Rectal smooth muscle tissue (tissue), 1 donor: ENCODE measurements around the gene ANKRD60.

Experiments used
- H3K27ac ChIP-seq: one replicate; pipeline ENCODE4 v1.7.0; 2013; ENCODE audit warnings: low read depth, low read length, inconsistent platforms
- H3K27me3 ChIP-seq: one replicate; pipeline ENCODE4 v1.7.0; 2013; ENCODE audit warnings: low read length; ENCODE audit not compliant: control insufficient read depth, insufficient read depth
- H3K36me3 ChIP-seq: one replicate; pipeline ENCODE4 v1.7.0; 2013; ENCODE audit warnings: low read length; ENCODE audit not compliant: control insufficient read depth, insufficient read depth
- H3K4me1 ChIP-seq: one replicate; pipeline ENCODE4 v1.7.0; 2013; ENCODE audit warnings: low read length; ENCODE audit not compliant: control insufficient read depth, insufficient read depth
- H3K4me3 ChIP-seq: one replicate; pipeline ENCODE4 v1.7.0; 2013; ENCODE audit warnings: low read length
- H3K9ac ChIP-seq: one replicate; pipeline ENCODE4 v1.7.0; 2013; ENCODE audit warnings: low read length

The ANKRD60 gene

DNA sequence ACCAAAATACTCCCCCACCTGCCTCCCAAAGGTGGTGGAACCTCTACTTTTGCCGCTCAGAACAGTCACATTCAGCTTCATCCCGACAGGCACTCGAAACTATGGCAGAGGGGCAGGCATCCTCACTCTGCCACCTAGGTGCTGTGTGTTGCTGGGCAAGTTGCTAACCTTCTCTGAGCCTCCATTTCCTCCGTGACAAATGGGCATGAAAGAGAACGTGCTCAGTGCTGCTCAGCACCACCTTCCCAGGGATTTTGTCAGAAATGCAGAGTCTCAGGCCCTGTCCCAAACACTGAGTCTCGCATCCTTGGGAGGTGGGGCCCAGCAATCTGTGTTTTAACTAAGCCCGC, 18.1 kb downstream of the ANKRD60 start:
- Histone ChIP-seq H3K27me3 (peaks cover 3% of the 10 kb centered on the region), H3K27ac (no peak overlapping the region), H3K4me1 (no peaks in the 10 kb centered on the region), H3K9ac (no peak overlapping the region), H3K4me3 (no peak overlapping the region), H3K36me3 (no peaks in the 10 kb centered on the region)

DNA sequence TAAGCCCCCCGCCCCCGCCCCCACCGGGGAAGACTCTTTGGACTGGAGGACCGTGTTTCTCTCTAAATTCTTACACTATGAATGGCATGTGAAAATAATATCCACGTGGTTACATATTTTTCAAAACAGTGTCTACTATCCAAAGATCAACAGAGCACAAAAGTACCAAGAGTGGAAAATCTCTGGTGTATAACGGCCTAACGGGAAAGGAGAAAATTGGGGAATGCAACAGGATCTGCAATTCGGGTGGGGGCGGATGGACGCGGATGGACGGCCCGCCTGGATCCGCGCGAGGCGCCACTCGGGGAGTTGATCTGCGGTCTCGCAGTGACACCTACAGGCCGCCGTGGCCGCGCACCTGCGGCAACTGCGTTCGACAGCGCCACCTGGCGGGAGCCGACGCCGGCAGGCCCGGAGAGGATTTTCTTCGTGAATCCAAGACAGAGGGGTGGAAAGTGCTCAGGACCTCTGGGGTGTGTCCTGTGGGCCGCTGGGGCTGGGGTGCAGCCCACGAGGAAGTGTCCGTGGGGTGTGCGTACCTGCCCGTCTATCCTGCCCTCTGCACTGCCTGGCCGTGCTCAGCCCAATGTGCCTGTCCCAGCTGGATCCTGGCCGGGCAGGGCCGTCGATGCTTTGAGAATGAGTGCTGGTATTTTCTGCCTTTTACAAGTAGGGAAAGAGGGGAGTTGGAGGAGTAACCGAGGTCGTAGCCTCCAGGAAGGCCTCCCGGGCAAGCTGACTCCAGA, 18.6 kb downstream of the ANKRD60 start:
- peaks cover 3% of the 10 kb centered on the region for H3K27me3 ChIP-seq
- H3K27ac ChIP-seq = no peak overlapping the region
- H3K9ac ChIP-seq = no peak overlapping the region
- H3K4me1 ChIP-seq = no peaks in the 10 kb centered on the region
- no peak overlapping the region for H3K4me3 ChIP-seq
- no peaks in the 10 kb centered on the region for H3K36me3 ChIP-seq

DNA sequence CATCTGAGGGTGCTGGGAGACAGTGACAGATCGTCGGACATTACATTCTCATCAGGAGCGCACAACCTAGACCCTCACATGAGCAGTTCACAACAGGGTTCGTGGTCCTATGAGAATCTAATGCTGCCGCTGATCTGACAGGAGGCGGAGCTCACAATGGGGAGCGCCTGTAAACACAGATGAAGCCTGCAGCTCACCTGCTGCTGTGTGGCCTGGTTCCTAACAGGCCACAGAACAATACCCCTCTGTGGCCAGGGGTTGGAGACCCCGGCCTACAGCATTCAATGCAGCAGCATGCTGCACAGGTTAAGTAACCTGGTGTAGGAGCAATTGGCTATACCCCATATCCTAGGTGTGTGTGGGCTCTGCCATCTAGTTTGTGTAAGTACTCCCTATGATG, 19.5 kb downstream of the ANKRD60 start:
- H3K27ac ChIP-seq = no peak overlapping the region
- H3K4me3 ChIP-seq = no peak overlapping the region
- peaks cover 3% of the 10 kb centered on the region for H3K27me3 ChIP-seq
- H3K36me3 ChIP-seq = no peaks in the 10 kb centered on the region
- H3K9ac ChIP-seq = no peak overlapping the region
- no peaks in the 10 kb centered on the region for H3K4me1 ChIP-seq

DNA sequence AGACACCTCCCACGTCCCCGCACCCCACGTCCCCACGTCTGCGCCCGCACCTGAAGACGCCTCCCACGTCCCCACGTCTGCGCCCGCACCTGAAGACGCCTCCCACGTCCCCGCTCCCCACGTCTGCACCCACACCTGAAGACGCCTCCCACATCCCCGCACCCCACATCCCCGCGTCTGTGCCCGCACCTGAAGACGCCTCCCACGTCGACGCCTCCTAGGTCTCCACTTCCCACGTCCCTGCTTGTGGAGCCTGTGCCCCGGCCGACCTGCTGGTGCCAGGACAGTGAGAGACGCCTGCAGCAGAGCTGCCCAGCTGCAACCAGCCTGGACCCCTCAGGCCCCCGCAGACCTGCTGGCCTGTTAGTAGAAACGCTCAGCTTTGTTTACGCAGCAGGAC, 22.6 kb downstream of the ANKRD60 start:
- Histone ChIP-seq H3K27ac (no peak overlapping the region), H3K36me3 (no peaks in the 10 kb centered on the region), H3K4me1 (no peaks in the 10 kb centered on the region), H3K9ac (no peak overlapping the region), H3K27me3 (no peaks in the 10 kb centered on the region), H3K4me3 (no peak overlapping the region)

DNA sequence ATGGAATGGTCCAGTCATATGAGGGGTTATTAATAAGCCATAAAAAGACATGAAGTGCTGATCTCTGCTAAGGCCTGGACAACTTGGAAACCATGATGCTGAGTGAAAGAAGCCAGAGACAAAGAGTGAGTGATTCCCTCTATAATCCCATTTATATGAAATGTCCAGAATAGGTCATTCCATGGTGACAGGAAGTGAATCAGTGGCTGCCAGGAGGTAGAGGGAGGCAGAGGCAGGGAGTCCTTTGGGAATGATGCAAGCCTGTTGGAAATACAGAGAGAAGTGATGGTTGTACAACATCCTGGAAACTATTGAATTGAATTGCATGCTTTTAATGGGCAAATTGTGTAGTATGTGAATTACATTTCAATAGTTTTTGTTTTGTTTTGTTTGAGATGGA, 26.4 kb downstream of the ANKRD60 start:
- Histone ChIP-seq H3K4me1 (no peaks in the 10 kb centered on the region), H3K36me3 (no peaks in the 10 kb centered on the region), H3K27ac (no peak overlapping the region), H3K4me3 (no peak overlapping the region), H3K9ac (no peak overlapping the region), H3K27me3 (no peaks in the 10 kb centered on the region)

DNA sequence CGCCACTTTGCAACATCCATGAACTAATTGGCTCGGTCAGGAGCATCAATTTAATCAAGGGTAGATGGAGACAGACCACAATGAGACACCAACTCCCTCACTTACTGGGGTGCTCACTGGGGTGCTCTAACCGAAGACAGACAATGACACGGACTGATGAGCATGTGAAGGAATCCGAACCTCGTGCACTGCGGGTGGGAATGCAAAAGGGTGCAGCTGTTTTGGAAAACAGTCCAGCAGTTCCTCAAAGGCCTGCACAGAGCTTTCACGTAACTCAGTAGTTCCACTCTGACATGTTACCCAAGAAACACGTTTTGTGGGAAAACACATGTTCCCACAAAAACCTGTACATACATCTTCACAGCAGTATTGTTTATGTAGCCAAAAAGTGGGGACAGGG, 26.8 kb downstream of the ANKRD60 start:
- Histone ChIP-seq H3K4me3 (no peak overlapping the region), H3K36me3 (no peaks in the 10 kb centered on the region), H3K27me3 (no peaks in the 10 kb centered on the region), H3K4me1 (no peaks in the 10 kb centered on the region), H3K27ac (no peak overlapping the region), H3K9ac (no peak overlapping the region)

DNA sequence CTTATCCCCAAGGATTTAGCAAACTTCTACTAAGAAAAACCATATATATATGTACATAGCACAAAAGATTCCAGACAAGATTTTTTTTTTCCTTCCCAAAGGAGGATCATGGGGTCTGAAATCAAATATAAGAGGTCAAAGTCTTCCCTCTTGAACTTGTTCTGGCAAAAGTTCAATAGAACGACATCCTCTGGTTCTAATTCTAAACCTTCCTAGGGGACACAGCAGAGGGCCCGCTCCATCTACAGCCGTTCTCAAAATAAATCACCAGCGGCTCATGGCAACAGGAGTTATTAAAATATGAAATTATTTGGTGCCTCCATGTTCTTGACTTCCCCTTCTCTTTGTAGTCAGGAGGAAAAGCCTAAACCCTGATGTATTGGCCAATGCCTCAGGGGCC, 29.0 kb downstream of the ANKRD60 start:
- no peaks in the 10 kb centered on the region for H3K27me3 ChIP-seq
- no peak overlapping the region for H3K4me3 ChIP-seq
- H3K9ac ChIP-seq = no peak overlapping the region
- no peaks in the 10 kb centered on the region for H3K4me1 ChIP-seq
- H3K27ac ChIP-seq = no peak overlapping the region
- no peaks in the 10 kb centered on the region for H3K36me3 ChIP-seq

DNA sequence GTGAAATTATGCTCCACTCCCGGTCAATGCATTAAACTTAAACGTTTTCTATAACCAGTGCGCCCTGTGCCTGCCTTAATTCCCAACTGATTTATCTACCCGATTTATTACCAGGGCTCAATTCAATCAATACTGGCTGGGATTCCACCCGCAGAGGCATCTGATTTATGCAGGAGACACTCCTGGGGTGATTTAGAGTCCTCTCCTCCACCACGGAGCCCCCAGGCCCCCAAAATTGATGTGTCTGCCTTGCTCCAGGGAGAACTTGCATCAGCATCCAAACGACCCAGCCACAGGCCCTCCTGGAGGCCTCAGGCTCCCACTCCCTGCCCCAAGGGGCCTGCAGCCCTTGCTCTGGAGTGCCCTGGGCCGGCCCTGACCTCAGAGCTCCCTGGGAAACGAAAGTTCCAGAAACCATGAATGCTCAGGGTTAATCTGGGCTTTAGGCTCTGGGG, 29.5 kb downstream of the ANKRD60 start:
- no peaks in the 10 kb centered on the region for H3K27me3 ChIP-seq
- H3K4me3 ChIP-seq = no peak overlapping the region
- no peaks in the 10 kb centered on the region for H3K4me1 ChIP-seq
- no peak overlapping the region for H3K27ac ChIP-seq
- no peaks in the 10 kb centered on the region for H3K36me3 ChIP-seq
- H3K9ac ChIP-seq = no peak overlapping the region

DNA sequence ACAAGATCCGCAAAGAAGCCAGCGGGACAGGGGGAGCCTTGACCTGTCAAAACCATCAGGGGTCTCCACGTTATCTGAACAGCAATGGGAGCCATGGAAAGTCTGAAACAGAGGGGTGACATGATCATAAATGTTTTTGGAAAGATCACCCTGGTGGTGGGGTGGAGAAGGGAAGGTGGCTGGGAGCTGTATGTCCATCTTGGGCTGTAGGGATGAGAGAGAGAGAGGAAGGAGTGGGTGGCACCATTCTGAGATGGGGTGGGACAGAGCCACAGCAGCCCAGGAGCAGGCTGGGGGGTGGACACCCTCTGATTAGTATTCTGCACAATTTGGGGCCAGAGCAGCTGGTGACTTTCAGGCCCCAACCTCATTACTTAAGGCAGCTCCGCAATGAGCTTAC, 30.1 kb downstream of the ANKRD60 start:
- no peaks in the 10 kb centered on the region for H3K36me3 ChIP-seq
- no peaks in the 10 kb centered on the region for H3K4me1 ChIP-seq

DNA sequence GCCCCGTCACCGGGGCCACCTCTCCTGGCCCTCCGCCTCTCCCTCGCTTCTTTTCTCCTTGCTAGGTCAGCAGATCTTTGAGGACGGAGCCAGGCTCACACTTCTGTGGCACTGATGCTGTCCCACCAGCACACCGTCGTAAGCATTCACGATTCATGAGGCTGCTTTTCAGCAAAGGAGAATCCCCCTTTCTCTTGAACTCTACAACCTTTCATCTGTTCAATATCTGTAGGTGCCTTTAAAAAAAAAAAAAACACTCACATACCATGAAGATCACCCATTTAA, 31.3 kb downstream of the ANKRD60 start:
- Histone ChIP-seq H3K4me3 (no peak overlapping the region), H3K36me3 (no peaks in the 10 kb centered on the region), H3K27ac (no peak overlapping the region), H3K27me3 (no peaks in the 10 kb centered on the region), H3K9ac (no peak overlapping the region), H3K4me1 (no peaks in the 10 kb centered on the region)

More for the DNA sequence above, 30.1 kb downstream of the ANKRD60 start:
- H3K9ac ChIP-seq = no peak overlapping the region
- H3K4me3 ChIP-seq = no peak overlapping the region
- H3K27ac ChIP-seq = no peak overlapping the region
- no peaks in the 10 kb centered on the region for H3K27me3 ChIP-seq

DNA sequence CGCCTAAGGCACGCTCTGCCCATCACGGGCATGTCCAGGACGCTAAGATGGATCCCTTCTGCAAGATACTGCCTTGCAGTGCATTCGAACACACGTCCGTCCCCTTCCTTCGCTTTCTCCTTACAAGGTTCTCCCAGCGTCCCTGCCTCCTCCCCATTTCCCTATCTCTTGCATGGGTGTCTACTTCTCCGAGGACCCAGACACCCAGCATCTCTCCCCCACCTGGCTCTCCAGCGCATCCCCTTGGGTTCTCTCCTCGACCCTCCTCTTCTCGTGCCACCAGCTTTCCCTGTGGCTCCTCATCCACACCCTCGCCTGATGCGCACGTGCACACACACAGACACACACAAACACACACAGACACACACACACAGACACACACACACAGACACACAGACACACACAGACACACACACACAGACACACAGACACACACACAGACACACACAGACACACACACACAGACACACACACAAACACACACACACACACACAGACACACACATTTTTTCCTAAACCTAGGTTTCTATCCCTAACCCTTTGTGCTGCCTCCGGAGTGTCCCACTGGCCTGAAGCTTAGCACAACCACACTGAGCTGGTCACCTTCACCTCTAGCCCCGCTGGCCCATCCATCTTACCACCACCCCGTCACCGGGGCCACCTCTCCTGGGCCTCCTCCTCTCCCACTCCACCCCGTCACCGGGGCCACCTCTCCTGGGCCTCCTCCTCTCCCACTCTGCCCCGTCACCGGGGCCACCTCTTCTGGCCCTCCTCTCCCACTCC, 31.9 kb downstream of the ANKRD60 start:
- no peak overlapping the region for H3K27ac ChIP-seq
- H3K4me3 ChIP-seq = no peak overlapping the region
- no peaks in the 10 kb centered on the region for H3K4me1 ChIP-seq
- no peaks in the 10 kb centered on the region for H3K36me3 ChIP-seq
- no peaks in the 10 kb centered on the region for H3K27me3 ChIP-seq
- no peak overlapping the region for H3K9ac ChIP-seq

DNA sequence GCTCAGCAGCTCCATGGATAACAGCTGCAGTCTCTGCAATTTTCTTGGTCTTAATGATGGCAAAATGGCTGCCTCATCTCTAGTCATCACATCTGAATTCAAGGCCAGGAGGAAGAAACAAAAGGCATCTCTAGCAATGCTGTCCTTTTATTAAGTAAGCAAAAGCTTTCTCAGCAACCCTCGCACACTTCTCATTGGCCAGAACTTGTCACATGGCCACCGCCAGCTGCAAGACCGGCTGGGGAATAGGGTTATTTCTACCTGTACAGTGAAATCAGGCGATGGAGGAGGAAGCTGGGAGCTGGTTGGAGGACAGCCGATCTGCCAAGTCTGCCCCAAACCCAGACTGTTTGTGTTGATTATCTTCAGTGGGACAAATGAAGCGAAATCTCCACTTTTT, 33.4 kb downstream of the ANKRD60 start:
- H3K27me3 ChIP-seq = no peaks in the 10 kb centered on the region
- H3K4me3 ChIP-seq = no peak overlapping the region
- H3K36me3 ChIP-seq = no peaks in the 10 kb centered on the region
- H3K4me1 ChIP-seq = no peaks in the 10 kb centered on the region
- no peak overlapping the region for H3K9ac ChIP-seq
- no peak overlapping the region for H3K27ac ChIP-seq

DNA sequence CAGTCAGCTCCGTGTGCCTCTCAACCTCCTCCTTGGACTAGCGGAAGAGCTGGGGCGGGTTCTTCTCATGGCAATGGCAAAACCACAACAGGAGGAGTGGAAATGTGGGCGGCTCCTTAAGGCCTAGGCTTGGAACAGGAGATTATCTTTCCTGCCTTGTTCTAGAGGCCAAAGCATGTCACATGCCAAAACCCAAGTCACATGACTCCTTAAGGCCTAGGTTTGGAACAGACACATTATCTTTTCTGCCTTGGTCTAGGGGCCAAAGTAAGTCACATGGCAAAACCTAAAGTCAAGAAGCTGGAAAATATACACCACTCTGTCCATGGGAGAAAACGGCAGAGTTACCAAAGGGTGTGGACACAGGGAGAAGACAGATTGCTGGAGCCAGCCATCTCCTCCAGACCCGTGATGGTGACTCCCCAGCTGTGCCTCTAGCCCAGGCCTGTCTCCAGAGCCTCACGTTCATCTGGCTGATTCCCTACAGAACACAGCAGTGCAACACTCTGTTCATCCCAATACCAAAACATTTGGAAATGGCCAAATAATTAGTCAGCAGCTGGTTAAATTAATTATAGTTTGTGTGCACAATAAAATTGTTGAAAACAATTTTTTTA, 34.2 kb downstream of the ANKRD60 start:
- Histone ChIP-seq H3K36me3 (no peaks in the 10 kb centered on the region), H3K9ac (no peak overlapping the region), H3K4me3 (no peak overlapping the region), H3K4me1 (no peaks in the 10 kb centered on the region), H3K27me3 (no peaks in the 10 kb centered on the region), H3K27ac (no peak overlapping the region)
